GM19395 (cell line): ENCODE results near the gene LPAR1.
"Not testable (repeated sequence)": the region's sequence is repeated elsewhere in the genome, so short reads cannot be mapped to it uniquely, and the experiment has no call there.

ENCODE experiments used
- ATAC-seq: cut with Tn5 transposase; IDR thresholded peaks from one replicate; pipeline ENCODE4 v1.9.1; 2021; ENCODE audit warnings: mild to moderate bottlenecking, moderate library complexity; ENCODE audit not compliant: unreplicated experiment

The LPAR1 gene

GRCh38 chr9:111038331-111039230, at the start of gene LPAR1:
LPAR1 (minus strand) TSS chr9:111038470; CDS start chr9:110972117, 66,353 bp downstream.
- peak; percentile 31 for ATAC-seq

- no peak for ATAC-seq
These were observed 40.2 kb upstream of the LPAR1 start for GRCh38 chr9:111078391-111079038.

- ATAC-seq: no peak
These were observed 38.2 kb upstream of the LPAR1 start for GRCh38 chr9:111076519-111076918.

GRCh38 chr9:111076042-111076441, 37.8 kb upstream of the LPAR1 start:
- ATAC-seq: no peak

- ATAC-seq: no peak
These were observed 36.1 kb upstream of the LPAR1 start for GRCh38 chr9:111074395-111074794.

GRCh38 chr9:111069183-111069582, 30.9 kb upstream of the LPAR1 start:
- no peak for ATAC-seq

GRCh38 chr9:111068771-111069170, 30.5 kb upstream of the LPAR1 start:
- ATAC-seq: no peak

- ATAC-seq: no peak
These were observed 30.1 kb upstream of the LPAR1 start for GRCh38 chr9:111068383-111068730.

- ATAC-seq: no peak
These were observed 28.2 kb upstream of the LPAR1 start for GRCh38 chr9:111066468-111066867.

GRCh38 chr9:111065414-111065813, 27.1 kb upstream of the LPAR1 start:
- ATAC-seq: no peak

- no peak for ATAC-seq
These were observed 26.0 kb upstream of the LPAR1 start for GRCh38 chr9:111064160-111064837.

GRCh38 chr9:111063332-111063731, 25.1 kb upstream of the LPAR1 start:
- ATAC-seq: no peak

- ATAC-seq: no peak
These were observed 19.9 kb upstream of the LPAR1 start for GRCh38 chr9:111058166-111058565.

GRCh38 chr9:111056538-111056937, 18.3 kb upstream of the LPAR1 start:
- no peak for ATAC-seq

- ATAC-seq: no peak
These were observed 14.5 kb upstream of the LPAR1 start for GRCh38 chr9:111052791-111053190.

GRCh38 chr9:111051400-111051799, 13.1 kb upstream of the LPAR1 start:
- no peak for ATAC-seq

- no peak for ATAC-seq
These were observed 12.5 kb upstream of the LPAR1 start for GRCh38 chr9:111050819-111051218.

- not testable (repeated sequence) for ATAC-seq
These were observed 9.0 kb upstream of the LPAR1 start for GRCh38 chr9:111047287-111047686.

GRCh38 chr9:111041902-111042301, 3.6 kb upstream of the LPAR1 start:
- no peak for ATAC-seq

- ATAC-seq: no peak
These were observed 2.2 kb upstream of the LPAR1 start for GRCh38 chr9:111040494-111040893.

- peak; percentile 51 for ATAC-seq
These were observed 1.1 kb upstream of the LPAR1 start for GRCh38 chr9:111039231-111039906.
